GM19372 (cell line): ENCODE measurements around the gene ZFAND2A.
A peak's percentile ranks its signal among the peaks of the same experiment; 100 is the strongest.
"Not testable (repeated sequence)": the region's sequence is repeated elsewhere in the genome, so short reads cannot be mapped to it uniquely, and the experiment has no call there.

Experiments
- ATAC-seq: cut with Tn5 transposase; IDR thresholded peaks from one replicate; pipeline ENCODE4 v1.9.1; 2021; ENCODE audit warnings: mild to moderate bottlenecking, low read depth, moderate library complexity; ENCODE audit not compliant: unreplicated experiment

The ZFAND2A gene

DNA sequence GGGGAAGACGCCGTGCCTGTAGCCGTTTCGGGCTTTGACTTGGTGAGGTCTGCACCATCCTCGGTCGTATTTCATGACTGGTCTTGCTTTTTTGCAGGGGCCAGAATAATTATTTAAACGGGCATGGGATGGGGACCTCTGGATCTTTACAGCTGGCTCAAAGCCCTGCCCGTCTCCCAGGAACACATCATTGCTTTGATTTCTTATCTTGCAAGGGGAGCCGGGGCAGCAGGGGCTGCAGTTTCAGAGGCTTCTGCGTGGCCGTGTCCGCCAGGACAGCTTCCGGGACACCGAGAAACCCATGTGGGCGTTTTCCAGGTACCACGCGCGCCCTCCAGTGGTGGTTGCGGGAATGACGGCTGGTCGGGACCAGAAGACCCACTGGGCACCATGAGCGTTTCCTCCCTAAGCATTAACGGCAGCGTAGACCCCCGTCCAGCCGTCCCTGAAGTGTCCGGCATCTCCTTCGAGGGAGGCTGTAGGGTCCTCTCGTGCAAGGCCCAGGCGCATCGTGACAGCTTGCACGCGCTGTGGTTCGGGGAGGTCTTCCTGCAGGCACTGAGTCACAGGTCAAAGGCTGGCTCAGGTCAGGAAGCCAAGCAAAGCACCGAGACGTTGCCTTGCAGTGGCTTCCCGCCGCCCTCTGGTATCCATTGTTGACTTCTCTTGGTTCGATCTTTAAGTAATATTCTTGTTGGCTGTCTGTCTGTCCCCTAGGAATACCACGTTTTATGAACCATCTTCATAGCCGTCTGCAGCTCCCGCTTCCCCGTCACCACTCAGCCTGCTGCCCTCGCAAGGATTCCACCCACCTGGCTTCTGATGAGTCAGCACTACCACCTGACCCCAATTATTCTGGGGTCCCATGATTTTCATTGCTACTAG, 16.2 kb upstream of the ZFAND2A start:
- ATAC-seq = no peak

- no peak for ATAC-seq
Measured at GRCh38 chr7:1175597-1175966, 15.6 kb upstream of the ZFAND2A start.

DNA sequence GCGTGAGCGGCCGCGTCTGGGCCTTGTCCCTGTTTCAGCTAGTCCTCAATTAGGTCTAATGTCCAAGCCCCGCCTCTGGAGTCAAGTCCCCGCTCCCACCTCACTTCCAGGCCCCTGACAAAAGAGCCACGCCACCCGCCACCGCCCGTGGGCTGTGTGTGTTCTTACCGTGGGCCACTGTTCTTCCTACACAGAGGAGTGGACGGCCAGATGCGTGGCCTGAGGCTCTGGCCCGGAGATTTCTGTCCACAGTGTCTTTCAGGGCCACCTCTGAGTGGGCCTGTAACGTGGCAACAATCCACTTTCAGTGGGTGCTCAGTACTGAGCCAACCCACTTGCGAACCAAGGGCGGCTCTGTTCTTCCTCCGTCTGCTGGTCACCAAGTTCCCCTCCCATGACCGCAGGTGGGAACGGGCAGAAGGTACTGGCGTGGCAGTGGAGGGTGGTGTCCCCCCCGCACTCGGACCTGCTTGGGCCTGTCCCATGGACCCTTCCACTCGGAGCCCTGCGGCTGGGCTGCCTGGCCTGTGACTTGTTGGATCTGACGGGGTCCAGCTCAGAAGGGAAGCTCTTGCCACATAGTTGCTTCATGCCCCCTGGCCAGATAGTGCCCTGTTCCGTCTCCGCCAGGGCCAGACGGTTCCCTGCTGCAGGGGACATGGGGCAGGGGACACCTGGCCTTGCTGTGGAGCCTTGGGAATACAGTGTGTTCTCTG, 15.0 kb upstream of the ZFAND2A start:
- ATAC-seq = no peak

DNA sequence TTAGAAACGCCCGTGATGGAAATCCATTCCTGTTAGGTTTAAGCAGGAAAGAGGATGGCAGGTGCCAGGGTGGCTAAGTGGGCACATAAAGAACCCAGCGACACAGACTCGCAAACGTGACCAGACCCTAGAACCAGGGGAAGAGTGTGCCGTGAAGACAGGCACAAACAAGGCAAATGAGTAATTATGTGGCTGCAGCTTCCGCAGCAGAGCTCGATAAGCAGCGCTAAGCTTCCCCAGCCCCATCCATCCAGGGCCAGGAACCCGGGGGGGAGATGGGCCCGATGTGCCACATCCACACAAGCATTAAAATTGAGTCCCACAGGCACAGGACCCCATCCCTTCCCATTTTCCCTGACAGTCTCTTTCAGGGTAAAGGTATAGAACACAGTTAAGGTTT, 14.0 kb upstream of the ZFAND2A start:
- no peak for ATAC-seq

DNA sequence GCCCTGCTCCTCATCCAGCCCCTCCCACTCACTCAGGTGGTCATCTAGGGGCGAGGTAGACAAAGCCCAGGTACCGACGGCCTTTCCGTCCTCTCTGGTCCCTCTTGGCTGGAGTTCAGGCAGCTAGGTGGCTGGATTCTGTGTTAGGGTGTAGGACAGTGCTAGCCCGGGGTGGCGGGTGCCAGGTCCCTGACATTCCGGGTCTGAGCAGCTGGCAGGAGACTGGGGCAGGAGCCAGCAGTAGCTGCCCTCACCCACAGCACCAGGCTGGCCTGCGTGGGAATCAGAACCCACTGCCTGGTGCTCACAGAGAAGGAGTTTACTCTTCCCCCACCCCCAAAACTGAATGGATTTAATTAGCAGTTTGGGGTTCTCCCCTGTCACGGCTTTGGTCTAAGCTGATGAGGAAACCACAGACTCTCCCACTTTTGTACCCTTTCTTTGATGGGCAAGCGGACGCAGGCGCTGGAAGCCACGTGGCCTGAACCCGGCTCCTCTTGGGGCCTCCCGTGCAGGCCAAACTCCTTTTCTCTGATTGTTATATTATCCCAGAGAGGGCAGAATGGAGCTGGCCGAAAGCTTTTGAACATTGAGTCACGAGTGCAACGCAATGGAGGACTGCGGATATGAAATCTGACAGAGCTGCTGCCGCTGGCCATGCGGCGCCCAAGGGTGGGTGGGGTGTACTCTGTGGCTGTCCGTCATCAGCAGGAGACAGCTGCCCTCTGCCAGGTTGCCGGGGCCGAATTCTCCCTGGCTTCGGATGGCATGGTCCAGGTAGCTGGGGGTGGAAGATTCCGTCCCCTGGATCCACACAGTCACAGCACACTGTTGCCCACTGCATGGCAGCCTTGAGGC, 12.9 kb upstream of the ZFAND2A start:
- ATAC-seq = no peak

- ATAC-seq = not testable (repeated sequence)
Measured at GRCh38 chr7:1171516-1171915, 11.5 kb upstream of the ZFAND2A start.

GRCh38 chr7:1170741-1171501, 10.9 kb upstream of the ZFAND2A start:
- ATAC-seq = no peak

DNA sequence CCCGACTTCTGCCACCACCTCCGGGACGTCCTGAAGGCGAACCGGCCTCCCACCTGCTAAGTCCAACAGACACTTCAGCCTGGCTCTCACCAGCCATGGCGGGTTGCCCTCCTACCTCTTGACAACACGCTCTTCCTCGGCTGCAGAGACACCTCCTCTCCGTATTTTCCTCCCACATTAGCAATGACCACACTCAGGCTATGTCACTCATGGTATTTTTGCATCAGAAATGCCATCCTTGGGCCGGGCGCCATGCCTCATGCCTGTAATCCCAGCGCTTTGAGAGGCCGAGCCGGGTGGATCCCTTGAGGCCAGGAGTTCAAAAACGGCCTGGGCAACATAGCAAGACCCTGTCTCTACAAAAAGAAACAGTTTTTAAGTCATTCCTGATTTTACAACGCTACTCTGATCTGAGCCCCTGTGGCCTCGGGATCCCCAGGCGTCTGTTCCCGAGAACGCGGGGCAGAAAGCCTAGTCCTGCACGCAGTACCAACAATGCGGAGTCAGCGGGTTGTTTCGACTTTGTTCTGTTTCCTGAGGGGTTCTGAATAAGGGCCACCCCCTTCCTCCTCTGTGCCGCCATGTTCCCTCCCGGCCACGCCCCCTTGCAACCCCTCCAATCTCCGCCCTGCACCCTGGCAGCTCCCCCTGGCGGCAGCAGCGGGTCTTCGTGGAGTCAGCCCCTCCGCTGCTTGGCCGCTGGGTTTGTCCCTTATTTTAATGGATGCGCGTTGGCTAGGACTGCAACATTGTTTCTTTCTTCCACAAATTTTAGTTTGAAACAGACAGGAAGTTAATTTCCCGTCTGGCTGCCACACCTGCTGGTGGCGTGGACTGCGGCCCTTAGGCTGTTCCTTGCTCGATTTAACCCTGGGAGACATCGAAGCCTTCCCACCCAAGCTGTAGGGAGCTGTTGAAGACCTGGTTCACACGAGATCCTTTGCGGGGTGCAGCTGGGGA, 9.7 kb upstream of the ZFAND2A start:
- peak; percentile 94 for ATAC-seq

DNA sequence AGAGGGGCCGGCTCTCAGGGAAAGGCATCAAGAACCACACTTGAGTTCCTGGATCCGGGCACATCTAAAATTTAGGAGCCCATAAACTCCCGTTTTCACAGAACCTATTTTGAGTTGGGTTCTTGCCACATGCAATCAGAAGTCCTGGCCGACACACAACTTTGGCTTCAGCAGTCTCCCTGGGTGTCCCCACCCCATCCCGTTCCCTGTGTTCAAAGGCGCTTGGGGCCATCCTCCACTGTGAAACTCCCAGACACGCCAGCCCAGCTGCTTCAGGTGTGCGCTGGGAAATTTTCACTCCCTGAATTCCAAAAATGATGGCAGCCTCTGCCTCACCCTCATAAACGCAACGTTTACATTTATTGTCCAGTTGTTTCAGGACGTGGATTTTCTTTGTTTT, 8.4 kb upstream of the ZFAND2A start:
- ATAC-seq = no peak

DNA sequence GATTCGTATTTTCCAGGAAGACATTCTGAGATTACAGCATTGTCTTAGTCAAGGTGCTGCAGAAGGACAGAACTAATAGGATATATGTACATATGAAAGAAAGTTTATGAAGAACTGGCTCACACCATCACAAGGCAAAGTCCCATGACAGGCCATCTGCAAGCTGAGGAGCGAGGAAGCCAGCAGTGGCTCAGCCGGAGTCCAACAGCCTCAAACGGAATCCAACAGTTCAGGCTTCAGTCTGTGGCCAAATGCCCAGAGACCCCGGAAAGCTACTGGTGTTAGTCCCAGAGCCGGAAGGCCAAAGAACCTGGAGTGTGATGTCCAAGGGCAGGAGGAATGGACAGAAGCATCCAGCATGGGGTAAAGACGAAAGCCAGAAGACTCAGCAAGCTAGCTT, 4.4 kb upstream of the ZFAND2A start:
- ATAC-seq = no peak

GRCh38 chr7:1163121-1163520, 3.1 kb upstream of the ZFAND2A start:
- no peak for ATAC-seq

DNA sequence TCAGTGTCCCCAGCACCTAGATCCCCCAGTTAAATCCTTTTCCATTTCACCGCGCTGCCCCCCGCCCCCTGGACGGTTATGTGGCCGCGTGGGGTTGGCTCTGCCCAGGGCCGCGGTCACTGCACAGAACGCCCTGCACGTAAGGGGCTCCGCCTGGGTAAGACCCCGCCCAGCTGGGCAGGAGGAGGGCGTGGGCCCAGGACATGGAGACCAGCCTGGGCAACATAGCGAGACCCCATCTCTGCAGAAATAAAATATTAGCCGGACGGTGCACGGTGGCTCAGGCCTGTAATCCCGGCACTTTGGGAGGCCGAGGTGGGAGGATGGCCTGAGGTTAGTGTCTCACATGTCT, 650 bp upstream of the ZFAND2A start:
- no peak for ATAC-seq

DNA sequence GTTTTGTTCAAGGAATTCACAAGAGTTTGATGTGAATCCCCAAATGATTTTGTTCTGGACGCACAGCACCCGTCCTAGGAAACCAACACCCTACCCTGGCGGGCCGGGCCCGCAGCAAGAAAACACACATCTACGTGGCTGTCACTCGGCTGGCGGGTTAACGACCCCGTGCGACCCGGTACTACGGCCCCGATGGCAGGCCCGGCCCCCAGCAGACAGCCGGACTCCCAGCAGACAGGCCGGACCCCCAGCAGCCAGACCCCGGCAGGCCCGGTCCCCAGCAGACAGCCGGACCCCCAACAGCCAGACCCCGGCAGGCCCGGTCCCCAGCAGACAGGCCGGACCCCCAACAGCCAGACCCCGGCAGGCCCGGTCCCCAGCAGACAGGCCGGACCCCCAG, 765 bp downstream of the ZFAND2A start:
- ATAC-seq = not testable (repeated sequence)

- no peak for ATAC-seq
Measured at GRCh38 chr7:1158203-1159126, 1.5 kb downstream of the ZFAND2A start.

DNA sequence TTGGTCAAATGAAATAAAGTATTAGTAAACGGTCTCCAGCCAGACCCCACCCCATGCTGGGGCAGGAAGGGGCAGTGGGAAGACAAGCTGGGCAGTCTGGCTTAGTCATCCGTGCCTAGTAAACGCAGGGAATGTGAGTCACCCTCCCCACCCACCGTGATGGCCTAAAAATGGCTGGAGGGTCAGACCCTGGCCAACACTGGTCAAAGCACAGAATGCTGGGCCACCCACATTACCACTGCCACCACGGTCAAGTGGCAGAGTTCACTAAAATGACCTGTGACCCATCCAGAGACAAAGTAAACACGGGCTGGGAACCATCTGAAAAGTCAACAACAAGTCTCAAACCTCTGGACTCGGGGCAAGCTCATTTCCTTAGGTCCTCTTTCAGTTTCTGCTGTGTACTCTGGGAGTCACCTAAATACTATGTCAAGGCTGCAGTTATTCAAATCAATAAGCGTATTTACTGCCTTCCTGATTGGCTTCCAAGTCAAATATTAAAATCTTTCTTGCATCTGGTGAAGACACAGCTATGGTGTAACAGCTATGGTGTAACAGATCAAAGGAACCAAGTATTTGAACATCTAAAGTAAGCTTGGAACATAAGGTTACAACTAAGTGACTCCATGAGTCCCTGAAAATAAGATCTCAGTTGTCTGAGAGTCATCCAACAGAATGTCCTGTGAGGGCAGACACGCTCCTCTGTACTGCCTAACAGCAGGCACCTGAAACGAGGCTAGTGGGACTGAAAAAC, 3.0 kb downstream of the ZFAND2A start:
- no peak for ATAC-seq

DNA sequence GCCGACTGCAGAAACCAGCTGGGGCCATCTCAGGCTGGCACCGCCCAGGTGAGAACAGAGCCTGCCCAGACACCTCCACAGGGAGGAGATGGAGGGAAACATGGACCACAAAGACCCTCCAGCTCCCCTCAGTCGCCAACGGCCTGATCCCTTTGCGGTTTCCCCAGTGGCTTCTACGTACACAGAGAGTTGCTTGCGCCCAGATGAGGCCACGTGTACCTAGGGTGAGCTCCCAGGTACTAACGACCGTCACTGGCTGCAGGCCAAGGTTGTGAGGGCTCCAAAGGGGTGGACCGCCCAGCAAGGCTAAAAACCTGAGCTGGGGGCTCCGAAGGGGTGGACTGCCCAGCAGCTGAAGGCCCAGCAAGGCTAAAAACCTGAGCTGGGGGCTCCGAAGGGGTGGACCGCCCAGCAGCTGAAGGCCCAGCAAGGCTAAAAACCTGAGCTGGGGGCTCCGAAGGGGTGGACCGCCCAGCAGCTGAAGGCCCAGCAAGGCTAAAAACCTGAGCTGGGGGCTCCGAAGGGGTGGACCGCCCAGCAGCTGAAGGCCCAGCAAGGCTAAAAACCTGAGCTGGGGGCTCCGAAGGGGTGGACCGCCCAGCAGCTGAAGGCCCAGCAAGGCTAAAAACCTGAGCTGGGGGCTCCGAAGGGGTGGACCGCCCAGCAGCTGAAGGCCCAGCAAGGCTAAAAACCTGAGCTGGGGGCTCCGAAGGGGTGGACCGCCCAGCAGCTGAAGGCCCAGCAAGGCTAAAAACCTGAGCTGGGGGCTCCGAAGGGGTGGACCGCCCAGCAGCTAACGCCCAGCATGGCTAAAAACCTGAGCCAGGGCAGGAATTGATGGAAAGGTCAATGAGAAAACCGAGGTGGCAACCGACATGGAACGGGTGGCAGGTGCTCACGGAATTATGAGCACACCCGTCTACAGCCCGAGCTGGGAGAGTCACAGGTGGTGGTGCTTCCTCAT, 3.9 kb downstream of the ZFAND2A start:
- not testable (repeated sequence) for ATAC-seq
